HL-60/S4 (cell line): ENCODE data around the gene TEX52.

Experiments used
- in situ Hi-C: fragments of 300-500 bp; cut with MboI; formaldehyde crosslinking; loops from 2 replicates; pipeline ENCODE4 v1.14.3; 2022; ENCODE audit warnings: low sequenced_read_pairs

Gene TEX52

DNA sequence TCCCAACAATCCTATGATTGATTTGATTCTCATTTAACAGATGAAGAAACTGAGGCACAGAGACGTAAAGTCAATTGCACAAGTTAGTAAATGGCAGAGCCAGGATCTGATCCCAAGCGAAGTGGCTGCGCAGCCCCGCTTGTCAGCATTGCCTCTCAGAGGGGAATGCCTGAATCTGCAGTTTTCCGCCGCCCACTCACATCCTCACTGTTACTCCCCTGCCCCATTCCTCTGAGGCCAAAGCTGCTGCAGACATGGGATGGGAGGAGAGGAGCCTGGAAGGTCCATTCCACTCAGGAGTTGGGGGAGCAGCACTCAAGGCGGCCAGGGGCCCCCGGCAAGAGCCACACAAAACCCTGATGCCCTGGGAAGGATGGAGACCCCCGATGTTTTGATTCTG, 23.0 kb downstream of the TEX52 start:
- in situ Hi-C loops = no loop called here

DNA sequence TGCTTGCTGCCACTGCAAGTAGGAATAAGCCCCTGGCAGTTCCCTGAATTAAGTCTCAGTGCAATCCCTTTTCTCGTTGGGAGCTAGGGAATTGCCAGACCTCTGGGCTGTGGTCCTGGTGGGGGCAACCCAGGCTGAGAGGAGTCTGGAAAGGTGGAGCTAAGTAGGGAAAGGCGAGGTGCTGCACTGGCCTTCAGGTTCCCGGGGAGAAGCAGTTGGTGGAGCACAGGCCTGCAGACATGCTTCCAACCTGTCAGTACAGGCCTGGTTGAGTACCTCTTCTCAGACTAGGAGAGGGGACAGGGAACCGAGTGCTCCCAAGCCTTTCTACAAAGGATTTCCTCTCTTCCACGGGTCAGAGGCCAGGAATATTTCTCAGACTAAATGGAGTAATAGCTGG, 23.5 kb downstream of the TEX52 start:
- in situ Hi-C loops = no loop called here

DNA sequence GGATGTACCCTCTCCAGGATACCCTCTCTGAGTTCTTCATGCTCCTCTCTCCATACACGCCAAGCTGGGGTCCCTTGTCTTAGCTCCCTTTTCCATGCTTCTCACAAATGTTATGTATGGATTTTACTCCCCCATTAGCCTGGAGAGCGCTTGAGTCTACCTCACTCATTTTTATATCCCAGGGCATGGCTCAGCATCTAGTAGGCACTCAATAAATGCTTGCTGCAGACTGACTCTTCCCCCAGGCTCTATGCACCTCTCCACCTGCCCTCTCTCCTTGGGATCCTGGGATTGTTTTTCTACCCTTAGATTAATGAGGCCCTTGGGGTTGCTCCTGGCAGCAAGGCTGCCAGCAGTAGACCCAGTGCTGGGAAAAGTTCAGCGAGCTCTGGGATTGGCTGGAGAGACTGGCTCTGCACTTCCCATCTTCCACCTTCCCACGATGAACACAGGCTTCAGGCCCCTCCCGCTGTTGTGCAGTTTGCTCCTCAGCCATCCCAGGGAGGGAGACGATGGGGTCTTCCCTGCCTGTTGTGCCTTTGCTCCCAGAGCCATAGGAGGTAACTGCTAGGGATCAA, 24.2 kb downstream of the TEX52 start:
- in situ Hi-C loops = no loop called here

- in situ Hi-C loops = no loop called here
Observed at GRCh38 chr12:2829275-2829674, 27.6 kb downstream of the TEX52 start.

GRCh38 chr12:2826721-2827515, 29.9 kb downstream of the TEX52 start:
- in situ Hi-C loops = no loop called here

GRCh38 chr12:2826036-2826435, 30.8 kb downstream of the TEX52 start:
- in situ Hi-C loops = no loop called here

GRCh38 chr12:2825132-2825531, 31.7 kb downstream of the TEX52 start:
- in situ Hi-C loops = no loop called here

- in situ Hi-C loops = no loop called here
Observed at GRCh38 chr12:2824541-2824940, 32.3 kb downstream of the TEX52 start.

- in situ Hi-C loops = no loop called here
Observed at GRCh38 chr12:2823483-2823882, 33.4 kb downstream of the TEX52 start.

DNA sequence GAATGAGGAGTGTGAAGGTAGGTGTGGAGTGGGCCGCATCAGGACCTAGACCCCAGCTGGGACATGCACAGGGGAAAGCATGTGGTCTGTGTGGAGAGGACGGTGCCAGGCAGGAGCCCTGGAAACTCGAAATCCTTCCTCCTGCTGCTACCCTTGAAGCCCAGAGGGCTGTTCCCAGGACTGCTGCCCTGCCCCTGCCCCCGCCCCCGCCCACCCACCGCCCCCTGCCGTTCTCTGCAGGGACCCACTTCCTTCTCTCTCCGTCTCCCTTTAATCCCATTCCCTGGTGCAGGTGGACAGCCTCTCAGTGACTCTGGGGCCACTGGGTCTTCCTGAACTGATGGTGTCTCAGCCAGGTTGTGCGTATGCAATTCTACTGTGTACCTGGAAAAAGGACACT, 36.4 kb downstream of the TEX52 start:
- in situ Hi-C loops = no loop called here

DNA sequence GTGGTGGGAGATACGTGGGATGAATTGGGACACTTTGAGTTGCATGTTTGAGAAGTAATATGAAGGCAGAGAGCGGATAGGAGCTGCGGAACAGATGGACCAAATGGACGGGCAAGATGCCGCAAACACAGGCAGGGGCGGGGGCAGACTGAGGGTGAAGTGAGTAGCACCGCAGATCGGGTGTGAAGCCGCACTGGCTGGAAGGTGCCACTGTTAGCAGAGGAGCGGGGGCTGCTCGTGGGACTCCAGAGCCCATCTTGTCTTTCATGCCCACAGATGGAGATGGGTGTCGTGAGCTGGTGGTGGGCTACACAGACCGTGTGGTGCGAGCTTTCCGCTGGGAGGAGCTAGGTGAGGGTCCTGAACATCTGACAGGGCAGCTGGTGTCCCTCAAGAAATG, 37.0 kb downstream of the TEX52 start:
- in situ Hi-C loops = no loop called here

DNA sequence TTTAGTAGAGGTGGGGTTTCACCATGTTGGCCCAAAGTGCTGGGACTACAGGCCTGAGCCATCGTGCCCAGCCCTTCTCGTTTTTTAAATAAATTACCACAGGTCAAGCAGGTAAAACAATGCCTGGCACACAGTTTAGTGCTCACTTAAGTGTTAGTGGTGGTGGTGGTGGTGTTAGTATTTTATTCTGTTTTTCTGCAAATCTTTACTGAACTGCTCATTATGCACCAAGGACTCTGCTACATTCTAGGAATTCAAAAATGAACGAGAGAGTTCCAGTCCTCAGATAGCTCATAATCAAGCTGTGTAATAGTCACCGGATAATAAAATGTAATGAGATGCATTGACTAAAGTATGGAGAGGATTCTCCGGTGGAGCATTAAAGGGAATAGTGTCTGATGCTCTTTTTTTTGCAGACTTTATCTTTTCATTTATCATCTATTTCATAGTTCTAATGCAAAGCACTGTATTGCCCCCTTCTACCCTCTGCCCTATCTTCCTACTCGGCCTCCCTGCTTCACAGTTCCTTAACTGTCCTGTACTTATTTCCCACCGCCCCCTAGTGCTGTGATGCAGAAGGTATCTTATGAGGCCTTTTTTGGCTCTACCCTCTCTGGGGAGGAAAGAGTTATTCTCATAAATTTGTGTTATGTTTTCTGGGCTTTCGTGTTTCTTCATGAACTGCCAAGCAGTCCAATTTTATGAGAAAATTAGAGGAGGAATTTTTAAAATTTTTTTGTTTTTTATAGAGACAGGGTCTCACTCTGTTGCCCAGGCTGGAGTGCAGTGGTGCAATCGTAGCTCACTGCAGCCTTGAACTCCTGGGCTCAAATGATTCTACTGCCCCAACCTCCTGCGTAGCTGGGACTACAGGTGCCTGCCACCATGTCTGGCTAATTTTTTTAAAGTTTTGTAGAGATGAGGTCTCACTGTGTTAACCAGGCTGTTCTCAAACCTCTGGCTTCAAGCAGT, 43.3 kb downstream of the TEX52 start:
- in situ Hi-C loops = no loop called here

DNA sequence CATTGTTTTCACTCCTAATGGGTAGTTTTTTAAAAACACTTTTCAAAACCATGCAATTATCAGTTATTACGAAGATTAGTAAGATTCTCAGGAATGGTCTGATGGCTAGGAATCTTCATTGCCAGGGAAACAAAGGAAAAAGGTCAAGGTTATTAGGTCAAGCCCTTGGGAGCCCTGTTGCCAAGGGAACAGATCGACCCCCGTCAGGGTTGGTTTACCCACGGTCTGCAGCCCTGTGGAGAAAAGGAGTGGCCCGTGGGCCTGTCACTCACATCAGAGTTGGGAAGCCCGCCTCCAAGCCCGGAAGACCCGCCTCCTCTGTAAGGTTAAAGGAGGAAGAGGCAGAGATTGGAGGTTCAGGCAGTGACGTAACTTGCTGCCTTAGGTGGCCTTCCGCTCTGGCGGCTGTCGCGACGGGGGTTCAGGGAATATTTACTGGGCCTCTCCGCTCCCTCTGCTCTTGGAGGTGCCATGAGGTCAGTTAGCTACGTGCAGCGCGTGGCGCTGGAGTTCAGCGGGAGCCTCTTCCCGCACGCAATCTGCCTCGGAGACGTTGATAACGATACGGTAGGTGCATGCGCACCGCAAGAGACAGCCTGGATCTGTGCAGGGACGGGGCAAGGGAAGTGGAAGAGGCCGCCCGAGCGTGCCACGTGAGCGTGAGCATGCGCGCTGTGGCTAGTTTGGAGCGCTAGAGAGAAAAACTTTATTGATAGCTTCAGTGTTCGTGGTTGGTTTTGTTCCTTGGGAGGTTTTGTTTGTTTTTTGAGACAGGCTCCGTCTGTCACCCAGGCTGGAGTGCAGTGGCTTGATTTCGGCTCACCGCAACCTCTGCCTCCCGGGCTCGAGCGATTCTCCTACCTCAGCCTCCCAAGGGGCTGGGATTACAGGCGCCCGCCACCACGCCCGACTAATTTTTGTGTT, 44.3 kb downstream of the TEX52 start, which contains the start of gene ITFG2:
Gene ITFG2 (plus strand): TSS at position 379 of the 924 bp plus-strand sequence. CDS start 93 bp downstream, at position 472.
- in situ Hi-C loops = no loop called here

DNA sequence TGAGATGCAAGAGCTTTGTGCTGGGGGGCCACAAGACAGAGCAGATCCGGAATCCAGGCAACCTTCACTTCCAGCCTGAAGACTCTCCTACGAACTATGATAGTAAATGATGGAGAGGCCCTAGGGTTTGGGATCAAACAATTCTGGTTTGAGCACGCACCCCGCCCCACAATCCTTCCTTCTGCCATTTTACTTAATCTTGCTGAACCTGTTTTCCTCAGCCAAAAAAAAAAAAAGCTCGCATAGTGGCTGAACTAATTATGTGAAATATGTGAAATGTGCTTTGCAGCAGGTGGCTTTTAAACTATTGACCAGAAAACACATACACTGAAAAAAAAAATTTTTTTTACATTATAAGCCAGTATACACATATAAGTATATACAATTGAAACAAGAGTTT, 45.0 kb downstream of the TEX52 start:
- in situ Hi-C loops = no loop called here

GRCh38 chr12:2806700-2807099, 50.1 kb downstream of the TEX52 start:
- in situ Hi-C loops = no loop called here

- in situ Hi-C loops = no loop called here
Observed at GRCh38 chr12:2805143-2805520, 51.7 kb downstream of the TEX52 start.

GRCh38 chr12:2804393-2805142, 52.3 kb downstream of the TEX52 start:
- in situ Hi-C loops = no loop called here

DNA sequence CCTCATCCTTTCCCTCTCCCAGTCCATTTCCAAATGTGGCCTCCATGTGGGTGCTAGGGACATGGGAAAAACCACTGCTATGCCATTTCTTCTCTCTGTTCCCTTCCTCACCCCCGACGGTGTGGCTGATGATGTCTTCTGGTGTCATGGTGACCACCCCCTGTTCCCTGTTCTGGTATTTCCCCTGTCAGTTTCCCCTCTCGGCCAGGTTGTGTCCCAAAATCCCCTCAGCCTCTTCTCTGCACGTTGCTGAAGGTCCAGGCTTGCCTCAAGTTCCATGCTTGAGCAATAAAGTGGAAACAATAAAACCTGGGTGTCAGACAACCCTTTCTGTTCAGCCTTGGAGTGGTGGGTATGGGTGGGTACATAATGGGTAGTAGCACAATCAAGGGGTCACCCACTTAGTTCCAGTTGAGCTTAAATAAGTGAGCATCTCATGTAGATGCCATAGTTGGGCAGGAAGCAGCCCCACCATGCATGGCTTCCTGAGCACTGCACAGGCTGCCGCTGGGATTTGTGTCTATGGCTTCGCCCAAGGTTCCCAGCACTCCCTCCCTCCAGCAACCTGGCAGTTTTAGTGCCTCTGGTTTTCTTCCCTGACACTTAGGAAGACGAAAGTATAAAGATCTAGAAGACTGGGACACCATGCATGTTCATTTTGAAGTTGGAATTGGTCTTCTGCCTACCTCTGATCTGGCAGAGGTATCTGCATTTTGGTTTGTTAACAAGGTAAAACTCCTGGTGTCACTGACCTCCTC, 53.0 kb downstream of the TEX52 start:
- in situ Hi-C loops = no loop called here
